Activated CD4-positive, alpha-beta T cell treated with anti-CD3 and anti-CD28 coated beads, Interleukin-2, amount 10 ng/mL, durations not matched to agents 24 days and 14 days (primary cell): ENCODE results near the gene NAPSA. TPM values are rescaled to one million over a fixed set of nuclear protein-coding genes. Genes with fewer than 3 reads are reported as not detected.
A peak's percentile ranks its signal among the peaks of the same experiment; 100 is the strongest.
"Not testable (repeated sequence)": the region's sequence is repeated elsewhere in the genome, so short reads cannot be mapped to it uniquely, and the experiment has no call there.

Experiments used
- DNase-seq: peaks from one replicate; pipeline ENCODE4 v3.0.0; 2022
- H3K27ac Mint-ChIP-seq: one replicate; pipeline ENCODE4 v1.8.0; 2022; ENCODE audit warnings: mild to moderate bottlenecking, mixed read lengths
- H3K27me3 Mint-ChIP-seq: one replicate; pipeline ENCODE4 v1.8.0; 2022; ENCODE audit warnings: mixed read lengths
- H3K36me3 Mint-ChIP-seq: one replicate; pipeline ENCODE4 v1.8.0; 2022; ENCODE audit warnings: low read depth, mild to moderate bottlenecking, mixed read lengths
- H3K4me1 Mint-ChIP-seq: one replicate; pipeline ENCODE4 v1.8.0; 2021; ENCODE audit warnings: mixed read lengths
- H3K4me3 Mint-ChIP-seq: one replicate; pipeline ENCODE4 v1.8.0; 2022; ENCODE audit warnings: mild to moderate bottlenecking, moderate library complexity, mixed read lengths
- H3K9me3 Mint-ChIP-seq: one replicate; pipeline ENCODE4 v1.8.0; 2021; ENCODE audit warnings: mixed read lengths
- intact Hi-C: fragments of 100-400 bp; cut with micrococcal nuclease; formaldehyde crosslinking; loops from one replicate; pipeline ENCODE4 v1.15.1; 2023
- total RNA-seq: library from RNA; stranded (reverse); gene quantifications from 2 replicates; pipeline ENCODE4 v1.2.3, GENCODE V29; 2022

Gene NAPSA
- total RNA-seq, 1 donor from 2014 or later, result 13.6 TPM

GRCh38 chr19:50359328-50359818, 6.1 kb downstream of the NAPSA start:
- intact Hi-C loops, result loop anchor here (5.0 kb wide), 2 partner anchors 73 to 198 kb away; partner anchors contain the start of gene MYBPC2
- peak; percentile 63 for DNase-seq
- Mint-ChIP-seq H3K9me3 (peaks cover 10% of the 10 kb centered on the region), H3K36me3 (peaks cover 25% of the 10 kb centered on the region), H3K27me3 (no peaks in the 10 kb centered on the region), H3K4me3 (peak overlapping the region; percentile 90), H3K4me1 (peaks cover 60% of the 10 kb centered on the region), H3K27ac (peak overlapping the region; percentile 95)

DNA sequence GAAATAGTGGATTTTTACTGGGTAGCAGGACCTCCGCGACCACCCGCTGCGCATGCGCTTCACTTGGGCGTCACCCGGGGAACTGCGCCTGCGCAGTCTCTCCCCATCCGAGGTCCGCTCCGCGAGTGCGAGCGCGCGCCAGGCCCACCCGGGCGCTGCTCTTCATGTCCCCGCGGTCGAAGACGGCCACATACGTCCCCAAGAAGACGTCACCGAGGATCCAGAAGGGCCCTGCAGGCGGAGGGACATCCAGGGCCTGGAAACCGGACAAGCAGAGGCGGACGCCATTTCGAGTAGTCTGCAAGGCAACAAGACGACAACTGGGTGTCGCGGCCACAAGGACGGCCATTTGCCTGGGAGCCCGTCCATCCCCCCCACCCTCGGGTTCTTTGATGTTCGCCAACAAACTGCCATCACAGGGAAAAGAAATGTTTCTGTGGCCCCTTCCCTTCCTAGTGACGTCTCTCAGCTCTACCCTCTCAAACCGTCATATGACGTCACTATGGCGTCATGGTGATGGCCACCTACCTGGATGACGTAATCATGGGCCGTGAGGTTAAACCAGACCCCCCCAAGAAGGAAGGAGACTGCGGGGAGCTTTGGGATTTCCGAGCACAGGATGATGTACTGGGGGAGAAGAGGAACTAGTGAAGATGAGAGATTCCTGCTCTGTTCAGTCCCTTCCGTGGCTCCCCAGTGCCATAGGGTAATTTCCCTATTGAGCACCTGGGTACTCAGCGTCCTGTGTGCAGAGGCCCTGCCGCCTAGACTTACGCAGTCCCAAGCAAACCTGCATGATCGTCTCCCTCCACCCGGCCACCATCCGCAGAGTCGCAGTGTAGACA, 6.7 kb downstream of the NAPSA start:
- DNase-seq, result peak; percentile 95
- Mint-ChIP-seq H3K36me3 (peaks cover 25% of the 10 kb centered on the region), H3K9me3 (peaks cover 10% of the 10 kb centered on the region), H3K27ac (peak overlapping the region; percentile 95), H3K4me3 (peak overlapping the region; percentile 90), H3K27me3 (no peaks in the 10 kb centered on the region), H3K4me1 (peaks cover 57% of the 10 kb centered on the region)
- intact Hi-C loops, result loop anchor here (5.0 kb wide), 2 partner anchors 74 to 199 kb away; partner anchors contain the start of gene MYBPC2

- H3K36me3 Mint-ChIP-seq, result peaks cover 24% of the 10 kb centered on the region
- H3K27me3 Mint-ChIP-seq, result no peaks in the 10 kb centered on the region
- H3K4me3 Mint-ChIP-seq, result peak overlapping the region; percentile 90
- intact Hi-C loops, result loop anchor here (1.0 to 5.0 kb wide), 8 partner anchors 19 to 200 kb away; partner anchors contain the start of genes EMC10, GARIN5A, MYBPC2 and NR1H2
- H3K4me1 Mint-ChIP-seq, result peaks cover 47% of the 10 kb centered on the region
- peaks cover 10% of the 10 kb centered on the region for H3K9me3 Mint-ChIP-seq
- peak overlapping the region; percentile 95 for H3K27ac Mint-ChIP-seq
- DNase-seq, result peak; percentile 96
These were observed 8.0 kb downstream of the NAPSA start for GRCh38 chr19:50357178-50358100.

GRCh38 chr19:50356691-50357177, 8.7 kb downstream of the NAPSA start:
- Mint-ChIP-seq H3K4me3 (no peak overlapping the region), H3K27ac (peak overlapping the region; percentile 95), H3K4me1 (peaks cover 41% of the 10 kb centered on the region), H3K9me3 (peaks cover 8% of the 10 kb centered on the region), H3K27me3 (no peaks in the 10 kb centered on the region), H3K36me3 (peaks cover 21% of the 10 kb centered on the region)
- DNase-seq, result no peak
- intact Hi-C loops, result loop anchor here (1.0 to 5.0 kb wide), 8 partner anchors 20 to 201 kb away; partner anchors contain the start of genes EMC10, GARIN5A, MYBPC2 and NR1H2

DNA sequence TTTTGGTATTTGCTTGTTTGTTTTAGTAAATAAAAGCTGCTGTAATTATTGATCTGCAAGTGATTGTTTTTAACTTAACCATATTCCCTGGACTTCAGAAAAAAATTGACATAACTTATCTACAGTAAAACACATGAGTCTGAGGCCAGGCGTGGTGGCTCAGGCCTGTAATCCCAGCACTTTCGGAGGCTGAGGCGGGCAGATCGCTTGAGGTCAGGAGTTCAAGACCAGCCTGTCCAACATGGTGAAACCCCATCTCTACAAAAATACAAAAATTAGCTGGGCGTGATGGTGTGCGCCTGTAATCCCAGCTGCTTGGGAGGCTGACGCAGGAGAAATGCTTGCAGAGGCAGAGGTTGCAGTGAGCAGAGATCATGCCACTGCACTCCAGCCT, 12.0 kb downstream of the NAPSA start:
- H3K9me3 Mint-ChIP-seq, H3K4me3 Mint-ChIP-seq, intact Hi-C loops, DNase-seq, H3K27ac Mint-ChIP-seq, H3K36me3 Mint-ChIP-seq, H3K27me3 Mint-ChIP-seq: not testable (repeated sequence)
- H3K4me1 Mint-ChIP-seq, result peaks cover 11% of the 10 kb centered on the region

- H3K9me3 Mint-ChIP-seq, result no peaks in the 10 kb centered on the region
- H3K36me3 Mint-ChIP-seq, result no peaks in the 10 kb centered on the region
- no peak overlapping the region for H3K4me3 Mint-ChIP-seq
- H3K27ac Mint-ChIP-seq, result no peak overlapping the region
- intact Hi-C loops, result no loop called here
- no peak for DNase-seq
- H3K4me1 Mint-ChIP-seq, result peaks cover 11% of the 10 kb centered on the region
- H3K27me3 Mint-ChIP-seq, result no peaks in the 10 kb centered on the region
These were observed 13.2 kb downstream of the NAPSA start for GRCh38 chr19:50352242-50352641.

DNA sequence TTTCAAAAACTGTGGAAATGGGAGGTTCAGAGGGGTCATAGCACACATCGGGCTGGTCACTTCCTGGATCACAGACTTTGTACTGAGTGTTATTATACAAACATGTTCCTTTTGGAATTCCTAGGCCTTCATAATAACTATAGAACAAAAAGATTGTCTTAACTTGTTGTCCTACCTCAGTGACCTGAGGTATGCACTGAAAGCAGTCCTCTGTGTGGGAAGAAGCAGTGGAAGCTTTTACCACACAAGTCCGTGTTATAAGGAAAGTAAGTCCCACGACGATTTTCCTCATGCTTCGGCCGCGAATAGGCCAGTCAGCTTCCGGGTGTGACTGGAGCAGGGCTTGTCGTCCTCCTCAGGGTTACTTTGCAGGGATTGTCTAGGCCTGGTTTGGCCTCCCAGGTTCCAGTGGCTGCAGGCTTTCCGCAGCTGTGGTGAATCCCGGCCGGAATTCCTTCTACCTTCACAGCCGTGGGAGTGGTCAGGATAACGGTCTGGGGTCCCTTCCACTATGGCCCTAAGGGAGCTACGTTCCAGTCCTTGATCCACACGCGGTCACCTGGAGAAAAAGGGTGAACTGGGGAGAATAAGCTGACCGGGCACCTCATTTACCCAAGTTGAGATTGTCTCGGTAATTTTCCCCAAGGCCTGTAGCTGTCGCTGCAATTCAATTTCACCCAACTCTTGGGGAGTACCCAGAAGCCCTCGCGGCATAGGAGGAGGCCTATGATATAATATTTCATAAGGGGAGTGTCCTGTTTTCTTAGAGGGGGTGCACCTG, 16.0 kb downstream of the NAPSA start:
- Mint-ChIP-seq H3K4me3 (no peak overlapping the region), H3K27ac (no peak overlapping the region), H3K36me3 (peaks cover 5% of the 10 kb centered on the region), H3K4me1 (peaks cover 23% of the 10 kb centered on the region), H3K9me3 (peaks cover 3% of the 10 kb centered on the region), H3K27me3 (no peaks in the 10 kb centered on the region)
- intact Hi-C loops, result no loop called here
- DNase-seq, result no peak

DNA sequence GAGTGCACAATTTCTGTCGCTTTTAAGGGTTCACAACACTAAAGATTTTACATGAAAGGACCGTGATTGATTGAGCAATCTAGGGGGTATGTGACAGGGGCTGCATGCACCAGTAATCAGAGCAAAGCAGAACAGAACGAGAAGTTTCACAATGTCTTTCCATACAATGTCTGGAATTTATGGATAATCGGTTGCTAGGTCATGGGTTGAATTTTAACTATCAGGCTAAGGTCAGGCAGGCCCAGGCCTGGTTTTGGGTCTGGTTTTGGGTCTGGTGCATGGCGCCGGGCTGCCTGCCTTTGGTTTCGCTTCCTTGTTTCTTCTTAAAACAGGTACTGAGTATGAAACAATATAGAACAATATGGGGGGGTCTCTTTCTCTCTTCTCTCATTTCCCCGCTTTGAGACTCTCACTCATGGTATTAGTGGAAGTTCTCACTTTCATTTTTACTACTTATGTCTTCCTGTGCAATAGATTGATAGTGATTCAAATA, 18.3 kb downstream of the NAPSA start:
- intact Hi-C loops, result loop anchor here (1.0 kb wide), 2 partner anchors 14 to 17 kb away; no protein-coding TSS in a partner anchor
- peak overlapping the region; percentile 66 for H3K4me3 Mint-ChIP-seq
- H3K27ac Mint-ChIP-seq, result peak overlapping the region; percentile 88
- peaks cover 27% of the 10 kb centered on the region for H3K4me1 Mint-ChIP-seq
- DNase-seq, result peak; percentile 72
- not testable (repeated sequence) for H3K27me3 Mint-ChIP-seq, H3K9me3 Mint-ChIP-seq, H3K36me3 Mint-ChIP-seq

DNA sequence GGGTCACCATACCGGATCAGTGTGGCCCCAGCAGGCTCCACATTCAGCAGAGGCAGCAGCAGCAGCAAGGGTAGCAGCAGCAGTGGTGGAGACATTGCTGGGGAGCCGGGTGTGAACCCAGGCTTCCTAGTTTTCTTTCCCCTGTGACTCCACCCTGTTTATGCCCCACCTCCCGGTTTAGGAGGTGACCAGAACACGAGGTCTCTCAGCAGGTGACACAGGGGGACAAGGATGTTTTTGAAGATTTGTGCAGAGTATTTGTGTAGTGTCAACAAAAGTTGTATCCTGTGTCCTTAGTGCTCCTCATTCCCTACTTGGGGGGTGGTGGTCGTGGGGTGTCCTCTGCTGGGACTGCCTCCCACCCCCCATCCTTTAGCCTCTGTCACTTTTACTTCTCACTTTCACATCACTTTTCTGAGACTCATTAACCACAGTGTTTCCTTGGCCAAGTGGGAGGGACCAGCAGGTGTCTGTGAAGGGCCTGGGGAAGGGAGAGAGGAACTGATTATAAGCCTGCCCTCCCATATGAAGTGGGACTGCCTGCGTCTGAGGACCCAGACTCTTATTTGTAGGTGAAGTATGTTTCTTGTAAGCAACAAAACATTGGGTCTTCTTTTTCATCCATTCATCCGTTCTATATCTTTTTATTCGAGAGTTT, 20.6 kb downstream of the NAPSA start:
- peaks cover 27% of the 10 kb centered on the region for H3K4me1 Mint-ChIP-seq
- H3K36me3 Mint-ChIP-seq, result peaks cover 14% of the 10 kb centered on the region
- H3K9me3 Mint-ChIP-seq, result peaks cover 6% of the 10 kb centered on the region
- H3K27me3 Mint-ChIP-seq, result no peaks in the 10 kb centered on the region
- peak overlapping the region; percentile 39 for H3K4me3 Mint-ChIP-seq
- H3K27ac Mint-ChIP-seq, result peak overlapping the region; percentile 70
- intact Hi-C loops, result no loop called here
- no peak for DNase-seq

DNA sequence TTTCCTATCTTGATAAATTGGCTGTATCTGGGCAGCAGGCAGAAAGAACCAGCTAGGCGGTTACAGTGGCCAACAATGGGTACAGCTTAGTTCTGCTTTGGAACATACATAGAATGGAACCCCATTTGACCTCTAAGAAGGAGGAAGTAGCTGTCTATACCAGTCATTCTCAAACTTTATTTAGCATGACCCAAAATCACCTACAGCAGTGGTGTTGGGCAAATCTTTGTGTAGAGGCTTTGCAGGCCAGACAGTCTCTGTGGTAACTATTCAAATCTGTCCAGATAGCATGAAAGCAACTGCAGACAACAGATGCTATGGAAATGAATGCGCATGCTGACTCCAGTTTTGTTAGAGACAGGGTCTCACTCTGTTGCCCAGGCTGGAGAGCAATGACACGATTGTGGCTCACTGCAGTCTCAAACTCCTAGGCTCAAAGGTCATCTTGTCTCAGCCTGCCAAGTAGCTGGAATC, 24.3 kb downstream of the NAPSA start:
- intact Hi-C loops, result no loop called here
- Mint-ChIP-seq H3K4me1 (peaks cover 12% of the 10 kb centered on the region), H3K9me3 (peaks cover 6% of the 10 kb centered on the region), H3K27ac (no peak overlapping the region), H3K27me3 (no peaks in the 10 kb centered on the region), H3K4me3 (no peak overlapping the region), H3K36me3 (peaks cover 16% of the 10 kb centered on the region)
- DNase-seq, result no peak

DNA sequence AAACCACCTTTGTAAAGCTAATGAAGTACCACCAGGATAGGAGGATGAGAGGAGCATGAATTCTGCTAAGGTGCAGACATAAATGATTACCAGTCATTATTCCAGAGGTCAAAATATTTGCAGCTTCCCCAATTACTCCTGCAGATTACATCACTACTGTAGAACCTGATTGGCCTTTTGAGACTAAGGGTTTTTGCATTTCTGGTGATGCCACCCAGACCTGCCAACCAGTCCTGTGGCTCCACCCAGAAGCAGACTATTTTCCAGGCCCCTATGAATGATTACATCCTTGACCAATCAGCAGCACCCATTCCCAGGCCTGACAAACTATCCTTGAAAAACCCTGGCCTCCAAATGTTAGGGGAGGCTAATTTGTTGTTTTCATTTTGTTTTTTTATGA, 25.1 kb downstream of the NAPSA start:
- H3K36me3 Mint-ChIP-seq, result peaks cover 19% of the 10 kb centered on the region
- H3K27ac Mint-ChIP-seq, result peak overlapping the region; percentile 45
- H3K4me1 Mint-ChIP-seq, result peaks cover 16% of the 10 kb centered on the region
- H3K27me3 Mint-ChIP-seq, result no peaks in the 10 kb centered on the region
- peaks cover 12% of the 10 kb centered on the region for H3K9me3 Mint-ChIP-seq
- no peak for DNase-seq
- intact Hi-C loops, result no loop called here
- no peak overlapping the region for H3K4me3 Mint-ChIP-seq

DNA sequence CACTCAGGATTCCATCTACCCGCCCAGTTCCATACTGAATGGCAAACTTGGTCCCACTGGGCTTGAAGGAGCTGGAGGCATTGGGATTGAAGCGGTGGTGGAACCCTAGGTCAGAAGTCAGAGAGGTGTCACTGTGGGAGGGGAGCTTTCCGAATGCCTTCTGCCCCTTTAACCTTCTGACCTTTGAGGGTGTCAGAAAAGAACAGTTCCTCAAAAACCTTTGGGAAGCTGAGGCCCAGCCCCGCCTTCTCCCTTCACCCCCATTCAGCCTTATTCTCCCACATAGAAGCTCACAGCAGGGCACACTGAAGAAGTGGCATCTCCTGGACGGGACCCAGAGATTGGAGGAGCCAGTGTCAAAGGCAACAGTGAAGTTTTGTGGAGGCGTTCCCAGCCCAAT, 28.4 kb downstream of the NAPSA start:
- H3K27ac Mint-ChIP-seq, H3K27me3 Mint-ChIP-seq, intact Hi-C loops, H3K4me3 Mint-ChIP-seq, DNase-seq: not testable (repeated sequence)
- Mint-ChIP-seq H3K36me3 (peaks cover 22% of the 10 kb centered on the region), H3K9me3 (peaks cover 14% of the 10 kb centered on the region), H3K4me1 (peaks cover 35% of the 10 kb centered on the region)
